HL-60 (cell line): ENCODE results near the gene ELF4.

Experiments used
- DNase-seq, 2 experiments: peaks; one replicate each; pipeline ENCODE4 v3.0.0-alpha.2; 2010 to 2020; ENCODE audit warnings: low read depth in 1 of 2, low spot score in 1 of 2
- H3K27ac ChIP-seq: fragments of 250-450 bp; sonication (Bioruptor Pico); replicated peaks from 2 replicates; pipeline ENCODE4 v1.5.1; 2020; ENCODE audit warnings: mild to moderate bottlenecking, moderate library complexity
- H3K27me3 ChIP-seq: fragments of 250-450 bp; sonication (Bioruptor Pico); 2 replicates; pipeline ENCODE4 v1.5.1; 2021; ENCODE audit warnings: mild to moderate bottlenecking, moderate library complexity; ENCODE audit not compliant: insufficient read depth, poor library complexity, severe bottlenecking
- H3K4me3 ChIP-seq: replicated peaks from 2 replicates; pipeline ENCODE4 v1.5.1; 2011; ENCODE audit warnings: mild to moderate bottlenecking, control low read depth, low read length; ENCODE audit not compliant: insufficient read depth
- CTCF ChIP-seq: IDR thresholded peaks from one replicate; pipeline ENCODE4 v1.5.1; 2011; ENCODE audit warnings: low read length, control low read depth, inconsistent platforms; ENCODE audit not compliant: insufficient read depth
- GABPA ChIP-seq: IDR thresholded peaks from 2 replicates; pipeline ENCODE4 v1.6.1; 2012; ENCODE audit warnings: low read depth
- POLR2AphosphoS5 ChIP-seq: IDR thresholded peaks from 2 replicates; pipeline ENCODE4 v1.6.1; 2012; ENCODE audit warnings: low read depth
- REST ChIP-seq: IDR thresholded peaks from 2 replicates; pipeline ENCODE4 v1.6.1; 2012; ENCODE audit warnings: low read depth; ENCODE audit not compliant: insufficient replicate concordance
- SPI1 ChIP-seq: IDR thresholded peaks from 2 replicates; pipeline ENCODE4 v1.6.1; 2012; ENCODE audit warnings: low read depth, mild to moderate bottlenecking, borderline replicate concordance

ELF4 gene

GRCh38 chrX:130130990-130131389, 20.7 kb upstream of the ELF4 start:
- Histone ChIP-seq H3K27me3 (no peaks in the 10 kb centered on the region), H3K27ac (no peak overlapping the region), H3K4me3 (no peak overlapping the region)
- TF ChIP-seq CTCF: no peak
- no peak for TF ChIP-seq REST
- no peak for TF ChIP-seq GABPA
- TF ChIP-seq SPI1: no peak
- DNase-seq: no peak

GRCh38 chrX:130125091-130125874, 15.0 kb upstream of the ELF4 start:
- Histone ChIP-seq H3K27me3 (no peaks in the 10 kb centered on the region), H3K27ac (no peak overlapping the region), H3K4me3 (no peak overlapping the region)
- no peak for DNase-seq
- TF ChIP-seq CTCF (no peak), SPI1 (no peak), REST (no peak), GABPA (no peak), POLR2AphosphoS5 (no peak)

GRCh38 chrX:130124577-130124976, 14.3 kb upstream of the ELF4 start:
- no peak for DNase-seq
- Histone ChIP-seq H3K27me3 (no peaks in the 10 kb centered on the region), H3K4me3 (no peak overlapping the region), H3K27ac (no peak overlapping the region)
- no peak for TF ChIP-seq REST
- TF ChIP-seq SPI1: no peak
- TF ChIP-seq CTCF: no peak
- TF ChIP-seq POLR2AphosphoS5: no peak
- TF ChIP-seq GABPA: no peak
